Measurements from ENCODE around the gene H1-8.

H1-8 gene

DNA sequence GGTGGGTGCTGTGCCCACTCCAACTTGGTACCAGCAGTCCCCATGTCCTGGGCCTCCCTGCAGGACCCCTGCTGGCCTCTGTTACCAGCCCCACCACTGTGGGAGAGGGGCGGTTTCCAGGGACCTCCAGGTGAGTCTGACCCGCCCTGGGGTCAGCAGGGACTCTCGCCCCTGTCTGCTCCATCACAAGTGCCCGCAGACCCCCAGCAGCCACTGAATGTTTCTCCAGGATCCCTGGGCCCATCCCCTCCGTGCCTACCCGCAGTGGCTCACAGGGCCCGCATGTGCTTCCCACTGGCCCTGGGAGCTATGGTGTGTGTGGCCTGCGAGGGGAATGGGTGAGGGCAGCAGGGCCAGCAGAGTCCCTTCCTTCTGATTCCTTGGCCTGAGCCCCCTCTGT, 24.4 kb upstream of the H1-8 start:
- Histone ChIP-seq H3K4me3 (no peak overlapping the region), H3K27ac (no peak overlapping the region)
- no peak for DNase-seq (ENCODE audit: low spot score)
- TF ChIP-seq, protein P1, sequence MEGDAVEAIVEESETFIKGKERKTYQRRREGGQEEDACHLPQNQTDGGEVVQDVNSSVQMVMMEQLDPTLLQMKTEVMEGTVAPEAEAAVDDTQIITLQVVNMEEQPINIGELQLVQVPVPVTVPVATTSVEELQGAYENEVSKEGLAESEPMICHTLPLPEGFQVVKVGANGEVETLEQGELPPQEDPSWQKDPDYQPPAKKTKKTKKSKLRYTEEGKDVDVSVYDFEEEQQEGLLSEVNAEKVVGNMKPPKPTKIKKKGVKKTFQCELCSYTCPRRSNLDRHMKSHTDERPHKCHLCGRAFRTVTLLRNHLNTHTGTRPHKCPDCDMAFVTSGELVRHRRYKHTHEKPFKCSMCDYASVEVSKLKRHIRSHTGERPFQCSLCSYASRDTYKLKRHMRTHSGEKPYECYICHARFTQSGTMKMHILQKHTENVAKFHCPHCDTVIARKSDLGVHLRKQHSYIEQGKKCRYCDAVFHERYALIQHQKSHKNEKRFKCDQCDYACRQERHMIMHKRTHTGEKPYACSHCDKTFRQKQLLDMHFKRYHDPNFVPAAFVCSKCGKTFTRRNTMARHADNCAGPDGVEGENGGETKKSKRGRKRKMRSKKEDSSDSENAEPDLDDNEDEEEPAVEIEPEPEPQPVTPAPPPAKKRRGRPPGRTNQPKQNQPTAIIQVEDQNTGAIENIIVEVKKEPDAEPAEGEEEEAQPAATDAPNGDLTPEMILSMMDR (IDR thresholded peaks at IDR 0.05): no peak

DNA sequence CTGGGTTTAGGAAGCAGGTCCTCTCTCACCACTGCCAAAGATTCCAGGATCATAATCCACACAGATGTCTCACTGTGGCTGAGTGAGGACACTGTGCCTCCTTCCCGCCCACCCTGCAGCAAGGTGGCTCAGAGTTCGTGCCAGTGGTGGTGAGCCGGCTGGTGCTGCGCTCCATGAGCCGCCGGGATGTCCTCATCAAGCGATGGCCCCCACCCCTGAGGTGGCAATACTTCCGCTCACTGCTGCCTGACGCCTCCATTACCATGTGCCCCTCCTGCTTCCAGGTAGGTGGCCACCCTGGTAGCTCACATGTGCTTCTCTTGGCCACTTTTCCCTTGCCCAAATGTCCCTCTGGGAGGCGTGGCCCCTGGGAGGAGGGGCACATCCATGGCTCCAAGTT, 23.5 kb upstream of the H1-8 start:
- Histone ChIP-seq H3K4me3 (no peak overlapping the region), H3K27ac (no peak overlapping the region)
- no peak for DNase-seq (ENCODE audit: low spot score)
- TF ChIP-seq, protein P1 (IDR thresholded peaks at IDR 0.05): no peak

- no peak overlapping the region for H3K27ac ChIP-seq
- TF ChIP-seq, protein P1 (IDR thresholded peaks at IDR 0.05): no peak
- H3K4me3 ChIP-seq: no peak overlapping the region
- no peak for DNase-seq (ENCODE audit: low spot score)
Observed at GRCh38 chr3:129519896-129520715, 22.9 kb upstream of the H1-8 start.

- H3K4me3 ChIP-seq: no peak overlapping the region
- no peak overlapping the region for H3K27ac ChIP-seq
- TF ChIP-seq, protein P1 (IDR thresholded peaks at IDR 0.05): no peak
- no peak for DNase-seq (ENCODE audit: low spot score)
Observed at GRCh38 chr3:129520960-129521359, 22.0 kb upstream of the H1-8 start.

GRCh38 chr3:129521611-129522010, 21.4 kb upstream of the H1-8 start:
- Histone ChIP-seq H3K4me3 (no peak overlapping the region), H3K27ac (no peak overlapping the region)
- no peak for DNase-seq (ENCODE audit: low spot score)
- TF ChIP-seq, protein P1 (IDR thresholded peaks at IDR 0.05): no peak

- TF ChIP-seq, protein P1 (IDR thresholded peaks at IDR 0.05): no peak
- DNase-seq (ENCODE audit: low spot score): no peak
Observed at GRCh38 chr3:129522953-129523352, 20.0 kb upstream of the H1-8 start.

DNA sequence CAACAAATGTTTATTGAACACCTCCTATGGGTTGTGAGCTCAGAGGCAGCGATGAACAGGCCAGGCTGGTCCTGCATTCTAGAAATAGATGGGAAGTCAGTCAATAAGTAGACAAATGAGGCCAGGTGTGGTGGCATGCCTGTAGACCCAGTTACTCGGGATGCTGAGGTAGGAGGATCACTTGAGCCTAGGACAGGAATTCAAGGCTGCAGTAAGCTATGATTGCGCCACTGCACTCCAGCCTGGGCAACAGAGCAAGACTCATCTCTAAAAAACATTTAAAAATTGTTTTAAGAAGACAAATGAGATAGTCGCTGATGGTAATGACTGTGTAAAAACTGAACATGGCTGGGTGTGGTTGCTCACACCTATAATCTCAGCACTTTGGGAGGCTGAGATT, 18.9 kb upstream of the H1-8 start:
- Histone ChIP-seq H3K27ac (no peak overlapping the region), H3K4me3 (no peak overlapping the region)
- TF ChIP-seq, protein P1 (IDR thresholded peaks at IDR 0.05): no peak
- DNase-seq (ENCODE audit: low spot score): no peak

More at GRCh38 chr3:129522953-129523352, 20.0 kb upstream of the H1-8 start:
- Histone ChIP-seq H3K4me3 (no peak overlapping the region), H3K27ac (no peak overlapping the region)
